Omental fat pad (tissue), 4 donors: ENCODE results near the gene TEDC2. TPM values are rescaled to one million over a fixed set of nuclear protein-coding genes. Genes with fewer than 3 reads are reported as not detected.

Source experiments
- ATAC-seq: fragments of 150-250 bp; one replicate; pipeline ENCODE4 v1.9.1; 2016; ENCODE audit warnings: mild to moderate bottlenecking, moderate library complexity; ENCODE audit not compliant: low FRiP score
- DNase-seq: peaks from one replicate; pipeline ENCODE4 v3.0.0-alpha.2; 2019; ENCODE audit warnings: low spot score
- CTCF ChIP-seq, 3 donors: fragments of 450-650 bp; IDR thresholded peaks; one replicate each; pipeline ENCODE4 v1.5.1; 2016 to 2017; ENCODE audit warnings: antibody characterized with exemption in 3 of 3, mild to moderate bottlenecking in 3 of 3, moderate library complexity in 2 of 3
- total RNA-seq, 4 donors: library from RNA; depleted of rRNA; stranded (reverse); fragments of >200 nt; gene quantifications; one replicate each; pipeline ENCODE4 v1.1.0, GENCODE V29; 2016

TEDC2 gene
- total RNA-seq, 4 donors from 2014 or later: 0.50 to 1.1 TPM; not detected in 2

- no peak for DNase-seq
- no peak for ATAC-seq
- TF ChIP-seq CTCF (IDR thresholded peaks at IDR 0.05): no peak
Observed at GRCh38 chr16:2484898-2485508, 25.1 kb downstream of the TEDC2 start.

- ATAC-seq (no peak), DNase-seq (no peak)
- no peak for TF ChIP-seq CTCF (IDR thresholded peaks at IDR 0.05)
Observed at GRCh38 chr16:2485811-2486507, 26.1 kb downstream of the TEDC2 start.

GRCh38 chr16:2486645-2487516, 27.0 kb downstream of the TEDC2 start:
- no peak for TF ChIP-seq CTCF (IDR thresholded peaks at IDR 0.05)
- ATAC-seq (no peak), DNase-seq (no peak)

- no peak for TF ChIP-seq CTCF (IDR thresholded peaks at IDR 0.05)
- ATAC-seq (no peak), DNase-seq (no peak)
Observed at GRCh38 chr16:2487517-2487842, 27.6 kb downstream of the TEDC2 start.

GRCh38 chr16:2487903-2488531, 28.1 kb downstream of the TEDC2 start:
- TF ChIP-seq CTCF (IDR thresholded peaks at IDR 0.05): no peak
- ATAC-seq: no peak
- DNase-seq: no peak

- DNase-seq (no peak), ATAC-seq (no peak)
- TF ChIP-seq CTCF (IDR thresholded peaks at IDR 0.05): no peak
Observed at GRCh38 chr16:2489581-2489980, 29.7 kb downstream of the TEDC2 start.
